ENCODE results near the gene PARP14. TPM values are rescaled to one million over a fixed set of nuclear protein-coding genes. Genes with fewer than 3 reads are reported as not detected.
A peak's percentile ranks its signal among the peaks of the same experiment; 100 is the strongest.

Gene PARP14
- total RNA-seq, 1 experiment from 2014 or later, result 15.5 TPM

DNA sequence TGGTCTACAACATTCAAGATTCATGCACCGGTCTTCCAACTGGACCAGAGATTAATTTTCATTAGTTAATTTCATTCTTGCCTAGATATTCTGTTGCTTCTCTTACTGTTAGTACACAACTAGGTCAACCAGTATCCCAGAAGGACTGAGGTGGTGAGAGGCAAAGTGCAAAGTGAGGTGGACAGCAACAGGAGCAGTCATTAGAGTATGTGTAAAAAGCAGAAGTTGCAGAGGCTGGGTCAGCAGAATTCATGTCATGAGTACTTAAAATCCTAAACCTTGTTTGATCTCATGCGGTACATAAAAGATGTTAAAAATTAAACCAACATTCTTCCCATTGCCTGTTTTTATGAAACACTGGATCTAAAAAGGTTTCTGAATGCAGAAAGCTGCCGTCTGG lies 46.7 kb downstream of the PARP14 start:
- Mint-ChIP-seq H3K36me3 (ENCODE audit: insufficient read depth, unreplicated experiment) (peaks cover 8% of the 10 kb centered on the region), H3K4me3 (ENCODE audit: unreplicated experiment) (no peak overlapping the region), H3K27me3 (ENCODE audit: insufficient read depth, unreplicated experiment) (no peaks in the 10 kb centered on the region), H3K9me3 (ENCODE audit: unreplicated experiment) (no peaks in the 10 kb centered on the region), H3K27ac (ENCODE audit: low read depth, unreplicated experiment) (no peak overlapping the region), H3K4me1 (ENCODE audit: insufficient read depth, unreplicated experiment) (no peaks in the 10 kb centered on the region)
- intact Hi-C loops (cut with micrococcal nuclease), result no loop called here
- BruUV-seq (replicated peaks), result no TSS peak
- DNase-seq (ENCODE audit: unreplicated experiment), result no peak
- ChIA-PET CTCF (no interaction called here), POLR2A (no interaction called here)
- TF ChIP-seq, protein P1, sequence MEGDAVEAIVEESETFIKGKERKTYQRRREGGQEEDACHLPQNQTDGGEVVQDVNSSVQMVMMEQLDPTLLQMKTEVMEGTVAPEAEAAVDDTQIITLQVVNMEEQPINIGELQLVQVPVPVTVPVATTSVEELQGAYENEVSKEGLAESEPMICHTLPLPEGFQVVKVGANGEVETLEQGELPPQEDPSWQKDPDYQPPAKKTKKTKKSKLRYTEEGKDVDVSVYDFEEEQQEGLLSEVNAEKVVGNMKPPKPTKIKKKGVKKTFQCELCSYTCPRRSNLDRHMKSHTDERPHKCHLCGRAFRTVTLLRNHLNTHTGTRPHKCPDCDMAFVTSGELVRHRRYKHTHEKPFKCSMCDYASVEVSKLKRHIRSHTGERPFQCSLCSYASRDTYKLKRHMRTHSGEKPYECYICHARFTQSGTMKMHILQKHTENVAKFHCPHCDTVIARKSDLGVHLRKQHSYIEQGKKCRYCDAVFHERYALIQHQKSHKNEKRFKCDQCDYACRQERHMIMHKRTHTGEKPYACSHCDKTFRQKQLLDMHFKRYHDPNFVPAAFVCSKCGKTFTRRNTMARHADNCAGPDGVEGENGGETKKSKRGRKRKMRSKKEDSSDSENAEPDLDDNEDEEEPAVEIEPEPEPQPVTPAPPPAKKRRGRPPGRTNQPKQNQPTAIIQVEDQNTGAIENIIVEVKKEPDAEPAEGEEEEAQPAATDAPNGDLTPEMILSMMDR (IDR thresholded peaks at IDR 0.05; ENCODE audit: unreplicated experiment), result no peak

- CTCF ChIA-PET, result no interaction called here
Measured at GRCh38 chr3:122727766-122728165, 47.1 kb downstream of the PARP14 start.

DNA sequence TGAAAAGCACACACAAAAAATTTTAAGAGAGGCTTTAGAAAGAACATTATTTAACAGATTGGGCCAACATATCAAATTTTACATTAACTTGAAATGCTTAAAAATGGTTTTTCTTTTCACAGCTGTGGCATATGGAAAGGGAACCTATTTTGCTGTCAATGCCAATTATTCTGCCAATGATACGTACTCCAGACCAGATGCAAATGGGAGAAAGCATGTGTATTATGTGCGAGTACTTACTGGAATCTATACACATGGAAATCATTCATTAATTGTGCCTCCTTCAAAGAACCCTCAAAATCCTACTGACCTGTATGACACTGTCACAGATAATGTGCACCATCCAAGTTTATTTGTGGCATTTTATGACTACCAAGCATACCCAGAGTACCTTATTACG lies 47.5 kb downstream of the PARP14 start:
- Mint-ChIP-seq H3K4me3 (ENCODE audit: unreplicated experiment) (no peak overlapping the region), H3K36me3 (ENCODE audit: insufficient read depth, unreplicated experiment) (peaks cover 5% of the 10 kb centered on the region), H3K9me3 (ENCODE audit: unreplicated experiment) (no peaks in the 10 kb centered on the region), H3K27me3 (ENCODE audit: insufficient read depth, unreplicated experiment) (no peaks in the 10 kb centered on the region), H3K4me1 (ENCODE audit: insufficient read depth, unreplicated experiment) (no peaks in the 10 kb centered on the region), H3K27ac (ENCODE audit: low read depth, unreplicated experiment) (no peak overlapping the region)
- no peak for DNase-seq (ENCODE audit: unreplicated experiment)
- ChIA-PET POLR2A (interaction anchor here (1.1 kb wide), 1 partner anchor 33 kb away, joined by 4 read pairs; no protein-coding TSS in a partner anchor), CTCF (interaction anchor here (0.7 kb wide), 1 partner anchor 21 kb away, joined by 4 read pairs; no protein-coding TSS in a partner anchor)
- TF ChIP-seq, protein P1 (IDR thresholded peaks at IDR 0.05; ENCODE audit: unreplicated experiment), result no peak
- intact Hi-C loops (cut with micrococcal nuclease), result no loop called here
- no TSS peak for BruUV-seq (replicated peaks)

More at GRCh38 chr3:122727766-122728165, 47.1 kb downstream of the PARP14 start:
- intact Hi-C loops (cut with micrococcal nuclease), result no loop called here
- H3K27me3 Mint-ChIP-seq (ENCODE audit: insufficient read depth, unreplicated experiment), result no peaks in the 10 kb centered on the region
- no peaks in the 10 kb centered on the region for H3K9me3 Mint-ChIP-seq (ENCODE audit: unreplicated experiment)
- TF ChIP-seq, protein P1 (IDR thresholded peaks at IDR 0.05; ENCODE audit: unreplicated experiment), result no peak
- H3K4me3 Mint-ChIP-seq (ENCODE audit: unreplicated experiment), result no peak overlapping the region
- POLR2A ChIA-PET, result no interaction called here
- no TSS peak for BruUV-seq (replicated peaks)
- no peak for DNase-seq (ENCODE audit: unreplicated experiment)
- H3K36me3 Mint-ChIP-seq (ENCODE audit: insufficient read depth, unreplicated experiment), result peaks cover 8% of the 10 kb centered on the region
- no peaks in the 10 kb centered on the region for H3K4me1 Mint-ChIP-seq (ENCODE audit: insufficient read depth, unreplicated experiment)
- H3K27ac Mint-ChIP-seq (ENCODE audit: low read depth, unreplicated experiment), result no peak overlapping the region

DNA sequence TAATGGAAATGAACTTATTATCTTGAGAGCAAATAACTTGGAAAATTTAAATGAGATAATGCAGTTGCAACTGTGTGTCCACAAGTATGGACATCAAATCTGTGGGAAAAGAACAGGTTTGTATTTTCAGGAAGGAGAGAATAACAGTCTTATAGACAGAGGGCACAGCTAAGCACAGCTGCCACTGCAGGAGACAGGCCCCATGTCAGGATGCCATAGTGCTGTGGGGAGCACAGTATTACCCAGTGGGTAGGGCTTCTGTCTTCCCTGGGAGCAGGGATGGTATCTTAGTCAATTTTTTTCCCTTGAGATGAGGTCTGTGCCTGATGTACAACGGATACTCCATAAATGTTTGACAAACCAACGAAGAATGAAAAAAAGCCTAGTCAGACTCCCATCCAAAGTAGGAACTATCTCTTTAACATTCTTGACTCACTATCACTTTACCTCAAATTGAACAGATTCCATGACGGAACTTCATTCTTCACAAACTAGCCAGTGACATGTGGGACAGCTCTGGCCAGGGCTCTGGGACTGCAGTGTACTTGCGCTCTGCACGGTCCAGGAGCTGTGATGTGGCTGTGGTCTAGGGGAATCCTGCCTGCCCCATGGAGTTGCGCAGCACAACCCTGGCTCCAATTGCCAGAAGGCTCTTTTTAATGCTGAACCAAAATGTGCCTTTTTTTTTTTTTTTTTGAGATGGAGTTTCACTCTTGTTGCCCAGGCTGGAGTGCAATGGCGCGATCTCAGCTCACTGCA lies 48.3 kb downstream of the PARP14 start:
- intact Hi-C loops (cut with micrococcal nuclease), result no loop called here
- DNase-seq (ENCODE audit: unreplicated experiment), result no peak
- Mint-ChIP-seq H3K36me3 (ENCODE audit: insufficient read depth, unreplicated experiment) (no peaks in the 10 kb centered on the region), H3K4me3 (ENCODE audit: unreplicated experiment) (no peak overlapping the region), H3K27ac (ENCODE audit: low read depth, unreplicated experiment) (no peak overlapping the region), H3K4me1 (ENCODE audit: insufficient read depth, unreplicated experiment) (no peaks in the 10 kb centered on the region), H3K27me3 (ENCODE audit: insufficient read depth, unreplicated experiment) (no peaks in the 10 kb centered on the region), H3K9me3 (ENCODE audit: unreplicated experiment) (no peaks in the 10 kb centered on the region)
- CTCF ChIA-PET, result interaction anchor here (0.7 kb wide), 1 partner anchor 20 kb away, joined by 4 read pairs; no protein-coding TSS in a partner anchor
- TF ChIP-seq, protein P1 (IDR thresholded peaks at IDR 0.05; ENCODE audit: unreplicated experiment), result no peak
- POLR2A ChIA-PET, result interaction anchor here (1.1 kb wide), 1 partner anchor 32 kb away, joined by 4 read pairs; no protein-coding TSS in a partner anchor
- BruUV-seq (replicated peaks), result TSS peak; percentile 15

Measured in MCF 10A (cell line).